Activated naive CD4-positive, alpha-beta T cell treated with anti-CD3 and anti-CD28 coated beads, Interleukin-2, amount 10 ng/mL, durations not matched to agents 7 days and 5 days (primary cell): ENCODE measurements around the gene RPL10.
A peak's percentile ranks its signal among the peaks of the same experiment; 100 is the strongest.
"Not testable (repeated sequence)": the region's sequence is repeated elsewhere in the genome, so short reads cannot be mapped to it uniquely, and the experiment has no call there.

ENCODE experiments used
- CTCF ChIA-PET: fragments of 350-600 bp; sonication (Branson Sonifier 250); formaldehyde crosslinking; loops from one replicate; lab custom pipeline; 2021; ENCODE audit warnings: antibody characterized with exemption; lab: Charles Lee
- DNase-seq: peaks from one replicate; pipeline ENCODE4 v3.0.0-alpha.2; 2020
- H3K27ac Mint-ChIP-seq: one replicate; pipeline ENCODE4 v1.8.0; 2021; ENCODE audit warnings: mild to moderate bottlenecking, moderate library complexity, mixed read lengths
- H3K27me3 Mint-ChIP-seq: one replicate; pipeline ENCODE4 v1.8.0; 2021; ENCODE audit warnings: mild to moderate bottlenecking, mixed read lengths
- H3K36me3 Mint-ChIP-seq: one replicate; pipeline ENCODE4 v1.8.0; 2021; ENCODE audit warnings: mixed read lengths
- H3K4me1 Mint-ChIP-seq: one replicate; pipeline ENCODE4 v1.8.0; 2021; ENCODE audit warnings: mixed read lengths
- H3K4me3 Mint-ChIP-seq: one replicate; pipeline ENCODE4 v1.8.0; 2021; ENCODE audit warnings: mild to moderate bottlenecking, moderate library complexity, mixed read lengths
- H3K9me3 Mint-ChIP-seq: one replicate; pipeline ENCODE4 v1.8.0; 2021; ENCODE audit warnings: mixed read lengths

Gene RPL10

GRCh38 chrX:154396973-154397887 is 947 bp upstream of the RPL10 start:
- CTCF ChIA-PET, result interaction anchor here (1.5 kb wide), 1 partner anchor 384 kb away, joined by 3 read pairs; no protein-coding TSS in a partner anchor
- H3K9me3 Mint-ChIP-seq, result no peaks in the 10 kb centered on the region
- peak overlapping the region; percentile 99 for H3K4me3 Mint-ChIP-seq
- peaks cover 4% of the 10 kb centered on the region for H3K27me3 Mint-ChIP-seq
- H3K36me3 Mint-ChIP-seq, result peaks cover 30% of the 10 kb centered on the region
- peak overlapping the region; percentile 100 for H3K27ac Mint-ChIP-seq
- peak; percentile 72 for DNase-seq
- peaks cover 24% of the 10 kb centered on the region for H3K4me1 Mint-ChIP-seq

GRCh38 chrX:154398668-154399526 is 720 bp downstream of the RPL10 start:
- Mint-ChIP-seq H3K4me3 (peak overlapping the region; percentile 99), H3K36me3 (peaks cover 30% of the 10 kb centered on the region), H3K4me1 (peaks cover 24% of the 10 kb centered on the region), H3K9me3 (no peaks in the 10 kb centered on the region), H3K27ac (peak overlapping the region; percentile 100), H3K27me3 (peaks cover 4% of the 10 kb centered on the region)
- peak; percentile 89 for DNase-seq
- CTCF ChIA-PET, result interaction anchor here (1.1 to 2.4 kb wide), 6 partner anchors 10 to 386 kb away, joined by 3 to 14 read pairs (median 4); partner anchors contain the start of genes DNASE1L1 and TAFAZZIN

GRCh38 chrX:154399527-154400368 is 1.6 kb downstream of the RPL10 start:
- Mint-ChIP-seq H3K4me1 (peaks cover 24% of the 10 kb centered on the region), H3K4me3 (peak overlapping the region; percentile 99), H3K27me3 (peaks cover 4% of the 10 kb centered on the region), H3K27ac (peak overlapping the region; percentile 100), H3K9me3 (no peaks in the 10 kb centered on the region), H3K36me3 (peaks cover 30% of the 10 kb centered on the region)
- peak; percentile 58 for DNase-seq
- CTCF ChIA-PET, result interaction anchor here (0.6 to 2.4 kb wide), 4 partner anchors 10 to 128 kb away, joined by 3 to 14 read pairs (median 6); partner anchors contain the start of genes DNASE1L1 and TAFAZZIN

GRCh38 chrX:154400369-154400817 is 2.2 kb downstream of the RPL10 start:
- Mint-ChIP-seq H3K36me3 (peaks cover 30% of the 10 kb centered on the region), H3K4me3 (peak overlapping the region; percentile 99), H3K27ac (peak overlapping the region; percentile 100), H3K4me1 (peaks cover 24% of the 10 kb centered on the region)
- CTCF ChIA-PET, result interaction anchor here (0.6 to 2.4 kb wide), 3 partner anchors 9 to 87 kb away, joined by 3 to 14 read pairs (median 8); partner anchors contain the start of genes DNASE1L1 and TAFAZZIN
- not testable (repeated sequence) for H3K27me3 Mint-ChIP-seq, H3K9me3 Mint-ChIP-seq, DNase-seq

GRCh38 chrX:154401045-154401799 is 3.0 kb downstream of the RPL10 start:
- peak overlapping the region; percentile 33 for H3K4me3 Mint-ChIP-seq
- no peaks in the 10 kb centered on the region for H3K9me3 Mint-ChIP-seq
- peaks cover 4% of the 10 kb centered on the region for H3K27me3 Mint-ChIP-seq
- CTCF ChIA-PET, result no interaction called here
- no peak for DNase-seq
- peaks cover 30% of the 10 kb centered on the region for H3K36me3 Mint-ChIP-seq
- peak overlapping the region; percentile 100 for H3K27ac Mint-ChIP-seq
- H3K4me1 Mint-ChIP-seq, result peaks cover 24% of the 10 kb centered on the region

- CTCF ChIA-PET, result no interaction called here
- Mint-ChIP-seq H3K9me3 (no peaks in the 10 kb centered on the region), H3K36me3 (peaks cover 30% of the 10 kb centered on the region), H3K4me1 (peaks cover 22% of the 10 kb centered on the region), H3K27me3 (peaks cover 4% of the 10 kb centered on the region), H3K4me3 (no peak overlapping the region), H3K27ac (peak overlapping the region; percentile 100)
- no peak for DNase-seq
Measured at GRCh38 chrX:154401918-154402621, 3.9 kb downstream of the RPL10 start.

- CTCF ChIA-PET, result no interaction called here
- no peaks in the 10 kb centered on the region for H3K9me3 Mint-ChIP-seq
- peaks cover 30% of the 10 kb centered on the region for H3K36me3 Mint-ChIP-seq
- DNase-seq, result no peak
- H3K4me3 Mint-ChIP-seq, result no peak overlapping the region
- H3K4me1 Mint-ChIP-seq, result peaks cover 21% of the 10 kb centered on the region
- H3K27me3 Mint-ChIP-seq, result peaks cover 4% of the 10 kb centered on the region
- H3K27ac Mint-ChIP-seq, result no peak overlapping the region
Measured at GRCh38 chrX:154402622-154403127, 4.5 kb downstream of the RPL10 start.

- peaks cover 4% of the 10 kb centered on the region for H3K27me3 Mint-ChIP-seq
- no peak for DNase-seq
- H3K9me3 Mint-ChIP-seq, result no peaks in the 10 kb centered on the region
- CTCF ChIA-PET, result no interaction called here
- H3K36me3 Mint-ChIP-seq, result peaks cover 27% of the 10 kb centered on the region
- no peak overlapping the region for H3K4me3 Mint-ChIP-seq
- peak overlapping the region; percentile 28 for H3K27ac Mint-ChIP-seq
- peaks cover 22% of the 10 kb centered on the region for H3K4me1 Mint-ChIP-seq
Measured at GRCh38 chrX:154403192-154403591, 5.0 kb downstream of the RPL10 start.

- no peak overlapping the region for H3K4me3 Mint-ChIP-seq
- peaks cover under 1% of the 10 kb centered on the region for H3K27me3 Mint-ChIP-seq
- peaks cover 26% of the 10 kb centered on the region for H3K36me3 Mint-ChIP-seq
- H3K9me3 Mint-ChIP-seq, result no peaks in the 10 kb centered on the region
- CTCF ChIA-PET, result no interaction called here
- no peak overlapping the region for H3K27ac Mint-ChIP-seq
- no peak for DNase-seq
- H3K4me1 Mint-ChIP-seq, result peaks cover 27% of the 10 kb centered on the region
Measured at GRCh38 chrX:154403858-154404257, 5.7 kb downstream of the RPL10 start.

- H3K4me3 Mint-ChIP-seq, result no peak overlapping the region
Measured at GRCh38 chrX:154404625-154405192, 6.5 kb downstream of the RPL10 start.

GRCh38 chrX:154408659-154409221 is 10.6 kb downstream of the RPL10 start:
- no peaks in the 10 kb centered on the region for H3K9me3 Mint-ChIP-seq
- peaks cover 21% of the 10 kb centered on the region for H3K4me1 Mint-ChIP-seq
- H3K4me3 Mint-ChIP-seq, result peak overlapping the region; percentile 70
- DNase-seq, result no peak
- peak overlapping the region; percentile 70 for H3K27ac Mint-ChIP-seq
- no peaks in the 10 kb centered on the region for H3K27me3 Mint-ChIP-seq
- CTCF ChIA-PET, result interaction anchor here (1.0 to 3.0 kb wide), 2 partner anchors 9 to 118 kb away, joined by 3 to 14 read pairs; partner anchors contain the start of gene RPL10
- peaks cover 17% of the 10 kb centered on the region for H3K36me3 Mint-ChIP-seq

More at GRCh38 chrX:154404625-154405192, 6.5 kb downstream of the RPL10 start:
- DNase-seq, result no peak
- H3K27me3 Mint-ChIP-seq, result no peaks in the 10 kb centered on the region
- H3K27ac Mint-ChIP-seq, result no peak overlapping the region
- CTCF ChIA-PET, result no interaction called here
- H3K36me3 Mint-ChIP-seq, result peaks cover 20% of the 10 kb centered on the region
- no peaks in the 10 kb centered on the region for H3K9me3 Mint-ChIP-seq
- H3K4me1 Mint-ChIP-seq, result peaks cover 24% of the 10 kb centered on the region
